ENCODE data around the gene SYCP2L.

GRCh38 chr6:11017090-11017489 lies 130.2 kb downstream of the SYCP2L start:
- TF ChIP-seq CTCF (IDR thresholded peaks at IDR 0.05): no peak
- TF ChIP-seq CBX8 (IDR thresholded peaks at IDR 0.05): no peak
- no peak for TF ChIP-seq NPAS2 (CRISPR knock-in tag; IDR thresholded peaks at IDR 0.05; ENCODE audit: borderline replicate concordance)
- TF ChIP-seq HDAC2 (IDR thresholded peaks at IDR 0.05): no peak
- TF ChIP-seq HOXA7 (CRISPR knock-in tag; IDR thresholded peaks at IDR 0.05): no peak
- no peak for TF ChIP-seq REST (IDR thresholded peaks at IDR 0.05)
- no peak for TF ChIP-seq PHF8 (IDR thresholded peaks at IDR 0.05; ENCODE audit: borderline replicate concordance, low read depth)
- TF ChIP-seq E2F6 (IDR thresholded peaks at IDR 0.05; ENCODE audit: borderline replicate concordance, low read depth): no peak
- TF ChIP-seq ESRRA (IDR thresholded peaks at IDR 0.05; ENCODE audit: borderline replicate concordance, low read length): no peak
- no peak for TF ChIP-seq RFX5 (IDR thresholded peaks at IDR 0.05)

Measured in A549 (cell line).